GM06990 (cell line): ENCODE results near the gene PIGU.

Experiments
- DNase-seq: peaks from one replicate; pipeline ENCODE4 v3.0.0-alpha.2; 2011; ENCODE audit not compliant: insufficient read length; ENCODE audit errors: extremely low read depth
- H3K27me3 ChIP-seq: replicated peaks from 2 replicates; pipeline ENCODE4 v1.6.0; 2011; ENCODE audit warnings: low read length; ENCODE audit not compliant: control insufficient read depth, insufficient read depth
- H3K36me3 ChIP-seq: 2 replicates; pipeline ENCODE4 v1.5.1; 2011; ENCODE audit warnings: low read length; ENCODE audit not compliant: control insufficient read depth, insufficient read depth
- H3K4me3 ChIP-seq: replicated peaks from 2 replicates; pipeline ENCODE4 v1.5.1; 2011; ENCODE audit warnings: low read depth, mild to moderate bottlenecking, control low read depth, low read length
- CTCF ChIP-seq: IDR thresholded peaks from 2 replicates; pipeline ENCODE4 v1.5.1; 2011; ENCODE audit warnings: low read length, control low read depth, mild to moderate bottlenecking, inconsistent platforms; ENCODE audit not compliant: insufficient read depth, poor library complexity, severe bottlenecking

Gene PIGU

DNA sequence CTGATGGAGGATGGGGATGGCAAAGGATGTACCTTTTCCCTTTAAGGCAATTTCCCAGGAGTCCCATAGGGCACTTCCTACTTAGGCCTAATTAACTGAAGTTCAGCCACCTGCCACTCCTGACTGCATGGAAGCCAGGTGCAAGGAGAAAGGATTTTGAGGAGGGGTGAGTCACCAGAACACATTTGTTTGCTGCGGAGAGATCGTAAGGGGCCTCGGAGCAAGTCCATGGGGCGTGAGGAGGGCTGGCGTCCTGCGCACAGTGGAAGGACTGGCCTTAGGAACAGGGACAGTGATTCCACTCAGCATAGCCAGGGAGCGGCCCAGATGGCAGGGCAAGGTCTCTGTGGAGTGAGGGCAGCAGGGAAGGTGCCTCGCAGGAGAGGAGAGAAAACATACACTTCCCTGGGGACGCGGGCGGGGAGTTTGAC lies 130.1 kb downstream of the PIGU start:
- no peaks in the 10 kb centered on the region for H3K27me3 ChIP-seq
- no peak for DNase-seq
- peaks cover 1% of the 10 kb centered on the region; the same call in 1 of the 2 replicates for H3K36me3 ChIP-seq
- TF ChIP-seq CTCF: no peak
- no peak overlapping the region for H3K4me3 ChIP-seq

DNA sequence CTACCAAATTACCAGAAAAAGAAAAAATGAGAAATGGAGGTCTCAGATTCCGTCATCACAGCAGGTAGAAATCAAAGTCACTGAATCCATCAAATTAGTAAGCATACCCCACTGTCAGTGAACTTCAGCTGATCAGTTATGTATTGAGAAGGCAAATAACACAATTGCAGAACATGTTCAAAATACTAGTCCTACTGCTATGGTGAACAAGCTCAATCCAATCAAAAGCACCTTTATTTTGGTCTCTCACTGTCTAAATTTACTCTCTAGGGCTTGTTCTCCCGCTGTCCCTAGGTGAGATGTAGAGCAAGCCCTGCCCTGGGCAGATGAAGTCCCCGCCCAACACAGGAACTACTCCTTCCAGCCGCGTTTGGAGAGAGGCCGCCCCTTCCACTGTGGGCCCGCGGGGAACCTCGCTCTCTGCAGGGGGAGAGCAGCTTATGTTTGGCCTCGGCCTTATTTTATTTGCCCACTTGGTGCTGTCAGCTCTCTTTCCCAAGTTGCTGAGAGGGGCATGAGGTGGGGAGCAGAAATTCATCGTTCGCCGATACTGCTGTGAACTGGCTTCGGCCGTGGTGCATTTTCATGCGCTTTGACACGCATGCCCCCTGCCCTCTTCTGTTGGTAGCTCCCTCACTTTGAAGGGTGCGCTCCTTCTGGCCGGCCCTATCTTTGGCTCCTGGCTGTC lies 132.6 kb downstream of the PIGU start:
- H3K27me3 ChIP-seq: no peaks in the 10 kb centered on the region
- TF ChIP-seq CTCF: no peak
- peaks cover 3% of the 10 kb centered on the region for H3K36me3 ChIP-seq
- no peak for DNase-seq
- H3K4me3 ChIP-seq: no peak overlapping the region

- Histone ChIP-seq H3K4me3 (no peak overlapping the region), H3K27me3 (no peaks in the 10 kb centered on the region), H3K36me3 (peaks cover 3% of the 10 kb centered on the region)
- no peak for TF ChIP-seq CTCF
- no peak for DNase-seq
Observed at GRCh38 chr20:34543463-34544056, 133.3 kb downstream of the PIGU start.

DNA sequence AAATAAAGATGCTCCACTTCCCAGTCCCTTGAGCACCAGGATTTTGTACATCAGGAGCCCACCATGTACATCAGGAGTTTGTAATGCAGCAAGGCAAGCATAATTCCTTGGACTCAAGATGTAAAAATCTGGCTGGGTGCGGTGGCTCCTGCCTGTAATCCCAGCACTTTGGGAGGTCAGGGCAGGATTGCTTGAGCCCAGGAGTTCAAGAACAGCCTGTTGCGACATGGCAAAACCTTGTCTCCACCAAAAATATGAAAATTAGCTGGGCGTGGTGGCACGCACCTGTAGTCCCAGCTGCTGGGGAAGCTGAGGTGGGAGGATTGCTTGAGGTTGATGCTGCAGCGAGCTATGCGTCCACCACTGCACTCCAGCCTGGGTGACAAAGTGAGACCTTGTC lies 134.5 kb downstream of the PIGU start:
- DNase-seq: no peak
- Histone ChIP-seq H3K27me3 (no peaks in the 10 kb centered on the region), H3K4me3 (no peak overlapping the region), H3K36me3 (peaks cover 5% of the 10 kb centered on the region)
- TF ChIP-seq CTCF: no peak

DNA sequence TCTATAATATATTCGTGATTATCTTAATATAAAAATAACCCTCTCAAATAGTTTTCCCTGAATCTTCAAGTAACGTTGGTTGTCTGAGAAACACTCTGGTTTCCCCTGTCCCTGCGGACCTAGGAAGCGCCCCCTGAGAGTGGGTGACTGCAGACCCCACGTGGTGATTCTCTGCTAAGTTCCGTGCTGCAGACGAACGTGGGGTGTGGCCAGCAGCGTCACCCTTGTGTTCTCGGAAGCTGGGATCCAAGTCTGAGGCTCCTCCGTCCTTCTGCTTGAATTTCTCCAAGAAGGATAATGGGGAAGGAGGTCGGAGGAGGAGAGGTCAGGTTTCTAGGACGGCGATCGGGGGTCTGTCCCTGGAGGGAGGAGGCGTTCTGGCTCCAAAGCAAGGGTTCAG lies 135.0 kb downstream of the PIGU start:
- Histone ChIP-seq H3K36me3 (peaks cover 9% of the 10 kb centered on the region), H3K4me3 (no peak overlapping the region), H3K27me3 (no peaks in the 10 kb centered on the region)
- no peak for TF ChIP-seq CTCF
- DNase-seq: no peak
